RPMI7951 (cell line): ENCODE results near the gene MOB3A. TPM values are rescaled to one million over a fixed set of nuclear protein-coding genes. Genes with fewer than 3 reads are reported as not detected.

ENCODE experiments used
- DNase-seq: peaks from one replicate; pipeline ENCODE4 v3.0.0-alpha.2; 2012; ENCODE audit warnings: low read depth
- total RNA-seq: library from RNA; depleted of rRNA; stranded (reverse); fragments of >200 nt; shearing (Covaris generic); gene quantifications from 2 replicates; pipeline ENCODE4 v1.2.3, GENCODE V29; 2014

Gene MOB3A
- total RNA-seq, 1 experiment from 2014 or later, result 24.2 TPM

GRCh38 chr19:2046046-2046907 lies 49.8 kb downstream of the MOB3A start:
- no peak for DNase-seq

GRCh38 chr19:2045501-2046045 lies 50.6 kb downstream of the MOB3A start:
- DNase-seq, result no peak

- no peak for DNase-seq
Observed at GRCh38 chr19:2044709-2045500, 51.2 kb downstream of the MOB3A start.

- DNase-seq, result no peak
Observed at GRCh38 chr19:2043961-2044708, 52.0 kb downstream of the MOB3A start.

- DNase-seq, result no peak
Observed at GRCh38 chr19:2043251-2043641, 52.9 kb downstream of the MOB3A start.

GRCh38 chr19:2042485-2043250 lies 53.5 kb downstream of the MOB3A start:
- DNase-seq, result no peak

GRCh38 chr19:2041683-2042484 lies 54.2 kb downstream of the MOB3A start:
- no peak for DNase-seq

- no peak for DNase-seq
Observed at GRCh38 chr19:2041433-2041682, 54.8 kb downstream of the MOB3A start.

- no peak for DNase-seq
Observed at GRCh38 chr19:2040647-2041432, 55.3 kb downstream of the MOB3A start.

- no peak for DNase-seq
Observed at GRCh38 chr19:2039959-2040646, 56.0 kb downstream of the MOB3A start.

- DNase-seq, result no peak
Observed at GRCh38 chr19:2039089-2039958, 56.8 kb downstream of the MOB3A start.

GRCh38 chr19:2038284-2039088 lies 57.6 kb downstream of the MOB3A start:
- no peak for DNase-seq

- DNase-seq, result no peak
Observed at GRCh38 chr19:2037651-2038255, 58.4 kb downstream of the MOB3A start.

- DNase-seq, result no peak
Observed at GRCh38 chr19:2036424-2036823, 59.7 kb downstream of the MOB3A start.

GRCh38 chr19:2035590-2035991 lies 60.5 kb downstream of the MOB3A start:
- no peak for DNase-seq

GRCh38 chr19:2034729-2035589 lies 61.2 kb downstream of the MOB3A start:
- DNase-seq, result no peak
